Psoas muscle (tissue), 8 donors: ENCODE data around the gene GRIN2C. TPM values are rescaled to one million over a fixed set of nuclear protein-coding genes. Genes with fewer than 3 reads are reported as not detected.
A peak's percentile ranks its signal among the peaks of the same experiment; 100 is the strongest.

Experiments used
- ATAC-seq, 4 donors: fragments of 200-7000 bp; cut with Tn5 transposase; one replicate each; pipeline ENCODE4 v1.9.1; 2020; ENCODE audit warnings: moderate library complexity in 3 of 4, mild to moderate bottlenecking in 2 of 4
- DNase-seq, 2 donors: peaks; one replicate each; pipeline ENCODE4 v3.0.0-alpha.2; 2020
- H3K27ac ChIP-seq: fragments of 200-600 bp; one replicate; pipeline ENCODE4 v1.8.0; 2022
- H3K27me3 ChIP-seq, 3 donors: fragments of 200-600 bp in 1 of 3; one replicate each; pipeline versions ENCODE4 v1.6.1 to v1.8.0; 2013 to 2022; ENCODE audit warnings: low read length in 2 of 3, mild to moderate bottlenecking in 2 of 3, moderate library complexity in 1 of 3; ENCODE audit not compliant: insufficient read depth in 3 of 3
- H3K36me3 ChIP-seq, 2 donors: fragments of 200-600 bp in 1 of 2; one replicate each; pipeline versions ENCODE4 v1.6.1 to v1.8.0; 2013 to 2022; ENCODE audit warnings: low read depth in 1 of 2, mild to moderate bottlenecking in 1 of 2, moderate library complexity in 1 of 2; ENCODE audit not compliant: insufficient read depth in 1 of 2
- H3K4me1 ChIP-seq: fragments of 200-600 bp; one replicate; pipeline ENCODE4 v1.8.0; 2022
- H3K4me3 ChIP-seq: fragments of 200-600 bp; one replicate; pipeline ENCODE4 v1.8.0; 2022; ENCODE audit warnings: mild to moderate bottlenecking
- H3K9me3 ChIP-seq: fragments of 200-600 bp; one replicate; pipeline ENCODE4 v1.8.0; 2022
- CTCF ChIP-seq: fragments of 200-600 bp; IDR thresholded peaks from one replicate; pipeline ENCODE4 v1.8.0; 2022; ENCODE audit warnings: antibody characterized with exemption
- WGBS, 3 donors: extraction: QIAGEN DNeasy Blood & Tissue Kit; methylation state at CpG; one replicate each; pipeline versions ENCODE4 v1.1.6 to v1.1.7; 2013; 5-methylcytosine and 5-hydroxymethylcytosine counted together
- intact Hi-C, 2 donors: fragments of 100-400 bp; cut with DNase I; formaldehyde crosslinking; loops; one replicate each; pipeline versions ENCODE4 v1.11.0 to v1.14.2; 2022
- polyA plus RNA-seq, 3 donors: library from polyadenylated mRNA; stranded (reverse); fragments of 200-250 nt; gene quantifications; one replicate each; pipeline ENCODE4 v1.2.3, GENCODE V29; 2013
- total RNA-seq, 4 donors: library from RNA; stranded (reverse); fragmentation: NEBNext Ultra II Directional in 2 of 4; extraction: Animal tissue kit (Norgen Biotek cat#: 25700) in 2 of 4; gene quantifications; one replicate each; pipeline versions ENCODE4 v1.2.1 to v1.2.4, GENCODE V29; 2021 to 2023
- donor health status: healthy with polysubstance abuse.
- donor health status: DM: no; HTN: no; CAD: no; lungs with moderate emphysema.
- donor health status: Bipolar disorder and iron deficiency.
- donor health status: healthy.
- donor health status: DM: yes; HTN: yes; CAD: no.
- donor health status: DM: no; HTN: no; CAD: no.
- donor health status: DM: no; HTN: no; CAD: no.
- donor health status: DM: yes; HTN: yes; CAD: no.

Gene GRIN2C
- total and polyA plus RNA-seq, 7 donors = 0.06 to 0.74 (median 0.32) TPM

- Histone ChIP-seq H3K36me3 (peaks cover 0 to 4% of the 10 kb centered on the region in 2 donors), H3K27ac (no peak overlapping the region), H3K4me3 (no peak overlapping the region), H3K27me3 (no peaks in the 10 kb centered on the region), H3K4me1 (no peaks in the 10 kb centered on the region), H3K9me3 (no peaks in the 10 kb centered on the region)
- DNase-seq (no peak), ATAC-seq (no peak)
- TF ChIP-seq CTCF = no peak
- intact Hi-C loops = no loop called here
- 94 to 95% (median 94%) methylated on average over 26 of the region's 26 CpGs for WGBS, 3 donors
Measured at GRCh38 chr17:74836191-74836590, 23.5 kb downstream of the GRIN2C start.

GRCh38 chr17:74833501-74834377, 25.9 kb downstream of the GRIN2C start:
- intact Hi-C loops = no loop called here
- Histone ChIP-seq H3K4me3 (no peak overlapping the region), H3K9me3 (no peaks in the 10 kb centered on the region), H3K27me3 (no peaks in the 10 kb centered on the region), H3K27ac (no peak overlapping the region), H3K4me1 (no peaks in the 10 kb centered on the region), H3K36me3 (peaks cover 0 to 15% of the 10 kb centered on the region in 2 donors)
- 67 to 73% (median 70%) methylated on average over 15 to 16 of the region's 16 CpGs for WGBS, 3 donors
- ATAC-seq (peak in 2 of 4 donors; percentile 33 to 50), DNase-seq (peak; percentile 43 to 62)
- no peak for TF ChIP-seq CTCF

- no peak for TF ChIP-seq CTCF
- H3K36me3 ChIP-seq = peaks cover 0 to 15% of the 10 kb centered on the region in 2 donors
- 88 to 96% (median 93%) methylated on average over 9 of the region's 9 CpGs for WGBS, 3 donors
- intact Hi-C loops = no loop called here
- no peak overlapping the region for H3K27ac ChIP-seq
- no peak for DNase-seq
- H3K27me3 ChIP-seq = no peaks in the 10 kb centered on the region
- ATAC-seq = no peak
- no peaks in the 10 kb centered on the region for H3K9me3 ChIP-seq
- H3K4me3 ChIP-seq = no peak overlapping the region
- no peaks in the 10 kb centered on the region for H3K4me1 ChIP-seq
Measured at GRCh38 chr17:74832421-74832820, 27.3 kb downstream of the GRIN2C start.

GRCh38 chr17:74831444-74832146, 28.1 kb downstream of the GRIN2C start:
- no peak for ATAC-seq
- peaks cover 0 to 11% of the 10 kb centered on the region in 2 donors for H3K36me3 ChIP-seq
- WGBS, 3 donors = 74 to 86% (median 80%) methylated on average over 22 of the region's 22 CpGs
- H3K4me3 ChIP-seq = no peak overlapping the region
- DNase-seq = no peak
- no peak for TF ChIP-seq CTCF
- intact Hi-C loops = no loop called here
- no peaks in the 10 kb centered on the region for H3K4me1 ChIP-seq
- H3K9me3 ChIP-seq = no peaks in the 10 kb centered on the region
- H3K27ac ChIP-seq = no peak overlapping the region
- H3K27me3 ChIP-seq = no peaks in the 10 kb centered on the region
